ENCODE results near the gene MS4A6A.

GRCh38 chr11:60172011-60172410 is 10.9 kb downstream of the MS4A6A start:
- TF ChIP-seq CTCF (IDR thresholded peaks at IDR 0.05) (no peak), EZH2 (IDR thresholded peaks at IDR 0.05; ENCODE audit: borderline replicate concordance, insufficient read depth, low read depth, low read length, poor library complexity, severe bottlenecking) (no peak)
